Neural progenitor cell (in vitro differentiated cells): ENCODE results near the gene TRIM26. TPM values are rescaled to one million over a fixed set of nuclear protein-coding genes. Genes with fewer than 3 reads are reported as not detected.

Experiments used
- DNase-seq: peaks from one replicate; pipeline ENCODE4 v3.0.0-alpha.2; 2016; ENCODE audit warnings: low spot score
- H2AFZ ChIP-seq: fragments of 200-600 bp; sonication (generic); replicated peaks from 2 replicates; pipeline ENCODE4 v1.6.1; 2016; ENCODE audit warnings: antibody characterized with exemption
- H3F3A ChIP-seq: fragments of 200-600 bp; sonication (generic); 2 replicates; pipeline ENCODE4 v1.6.1; 2016; ENCODE audit warnings: antibody characterized with exemption, low read depth
- H3K27ac ChIP-seq: fragments of 200-600 bp; sonication (generic); 2 replicates; pipeline ENCODE4 v1.5.1; 2016; ENCODE audit warnings: mild to moderate bottlenecking
- H3K27me3 ChIP-seq: fragments of 200-600 bp; sonication (generic); 2 replicates; pipeline ENCODE4 v1.6.1; 2016; ENCODE audit warnings: mild to moderate bottlenecking, moderate library complexity
- H3K36me3 ChIP-seq: fragments of 200-600 bp; sonication (generic); 2 replicates; pipeline ENCODE4 v1.5.1; 2016
- H3K4me1 ChIP-seq: fragments of 200-600 bp; sonication (generic); 2 replicates; pipeline ENCODE4 v1.6.1; 2016; ENCODE audit warnings: mixed run types
- H3K4me2 ChIP-seq: fragments of 200-600 bp; sonication (generic); 2 replicates; pipeline ENCODE4 v1.6.1; 2016
- H3K4me3 ChIP-seq: fragments of 200-600 bp; sonication (generic); 2 replicates; pipeline ENCODE4 v1.5.1; 2016
- H3K79me2 ChIP-seq: fragments of 200-600 bp; sonication (generic); 2 replicates; pipeline ENCODE4 v1.6.1; 2016; ENCODE audit warnings: low read depth
- H3K9ac ChIP-seq: fragments of 200-600 bp; sonication (generic); 2 replicates; pipeline ENCODE4 v1.6.1; 2016
- H3K9me3 ChIP-seq: fragments of 200-600 bp; sonication (generic); 2 replicates; pipeline ENCODE4 v1.5.1; 2016; ENCODE audit warnings: low read depth
- H4K20me1 ChIP-seq: fragments of 200-600 bp; sonication (generic); 2 replicates; pipeline ENCODE4 v1.6.1; 2016; ENCODE audit warnings: low read depth
- H3K27ac Mint-ChIP-seq: 3 replicates; pipeline ENCODE4 v1.8.0; 2021; ENCODE audit warnings: mixed read lengths
- H3K27me3 Mint-ChIP-seq: 2 replicates; pipeline ENCODE4 v1.8.0; 2022; ENCODE audit warnings: low read depth, mild to moderate bottlenecking, inconsistent platforms, moderate library complexity, mixed read lengths; ENCODE audit not compliant: insufficient read depth
- H3K36me3 Mint-ChIP-seq: 3 replicates; pipeline ENCODE4 v1.8.0; 2021; ENCODE audit warnings: mixed read lengths
- H3K4me1 Mint-ChIP-seq: 3 replicates; pipeline ENCODE4 v1.8.0; 2021; ENCODE audit warnings: mixed read lengths
- H3K4me3 Mint-ChIP-seq: 3 replicates; pipeline ENCODE4 v1.8.0; 2021; ENCODE audit warnings: mild to moderate bottlenecking, moderate library complexity, mixed read lengths
- H3K9me3 Mint-ChIP-seq: 3 replicates; pipeline ENCODE4 v1.8.0; 2020; ENCODE audit warnings: mixed read lengths
- EZH2 ChIP-seq: fragments of 200-600 bp; sonication (generic); IDR thresholded peaks from 2 replicates; pipeline ENCODE4 v1.6.1; 2017; ENCODE audit warnings: antibody characterized with exemption, mild to moderate bottlenecking, moderate library complexity
- EZH2phosphoT487 ChIP-seq: fragments of 200-600 bp; sonication (generic); IDR thresholded peaks from 2 replicates; pipeline ENCODE4 v1.6.1; 2017; ENCODE audit warnings: antibody characterized with exemption
- total RNA-seq: library from RNA; depleted of rRNA; stranded (reverse); fragments of >200 nt; gene quantifications from 2 replicates; pipeline ENCODE4 v1.2.3, GENCODE V29; 2015; ENCODE audit warnings: low replicate concordance
- TF ChIP-seq, protein P1 (sequence below): fragments of 200-600 bp; sonication (generic); IDR thresholded peaks from 2 replicates; pipeline ENCODE4 v1.5.1; 2017; ENCODE audit warnings: antibody characterized with exemption, mild to moderate bottlenecking

TRIM26 gene
- total RNA-seq, 1 donor from 2014 or later = 8.3 TPM

- H3K79me2 ChIP-seq = no peaks in the 10 kb centered on the region
- H3K27me3 Mint-ChIP-seq = peaks cover 18% of the 10 kb centered on the region
- H3K4me2 ChIP-seq = peak overlapping the region; percentile 91
- H3K9me3 ChIP-seq = no peaks in the 10 kb centered on the region
- H3K9me3 Mint-ChIP-seq = no peaks in the 10 kb centered on the region
- peak; percentile 79 for DNase-seq
- no peak overlapping the region for H3K9ac ChIP-seq
- no peaks in the 10 kb centered on the region for H3K36me3 ChIP-seq
- H4K20me1 ChIP-seq = peaks cover 3% of the 10 kb centered on the region
- no peak overlapping the region for H3K4me3 Mint-ChIP-seq
- peak overlapping the region; percentile 44 for H3K4me3 ChIP-seq
- H3K4me1 Mint-ChIP-seq = no peaks in the 10 kb centered on the region
- no peaks in the 10 kb centered on the region for H3K36me3 Mint-ChIP-seq
- peaks cover 100% of the 10 kb centered on the region for H3K27me3 ChIP-seq
- H3K27ac ChIP-seq = no peak overlapping the region
- peak overlapping the region; percentile 90 for H2AFZ ChIP-seq
- H3K4me1 ChIP-seq = peaks cover 4% of the 10 kb centered on the region
- TF ChIP-seq, protein P1, sequence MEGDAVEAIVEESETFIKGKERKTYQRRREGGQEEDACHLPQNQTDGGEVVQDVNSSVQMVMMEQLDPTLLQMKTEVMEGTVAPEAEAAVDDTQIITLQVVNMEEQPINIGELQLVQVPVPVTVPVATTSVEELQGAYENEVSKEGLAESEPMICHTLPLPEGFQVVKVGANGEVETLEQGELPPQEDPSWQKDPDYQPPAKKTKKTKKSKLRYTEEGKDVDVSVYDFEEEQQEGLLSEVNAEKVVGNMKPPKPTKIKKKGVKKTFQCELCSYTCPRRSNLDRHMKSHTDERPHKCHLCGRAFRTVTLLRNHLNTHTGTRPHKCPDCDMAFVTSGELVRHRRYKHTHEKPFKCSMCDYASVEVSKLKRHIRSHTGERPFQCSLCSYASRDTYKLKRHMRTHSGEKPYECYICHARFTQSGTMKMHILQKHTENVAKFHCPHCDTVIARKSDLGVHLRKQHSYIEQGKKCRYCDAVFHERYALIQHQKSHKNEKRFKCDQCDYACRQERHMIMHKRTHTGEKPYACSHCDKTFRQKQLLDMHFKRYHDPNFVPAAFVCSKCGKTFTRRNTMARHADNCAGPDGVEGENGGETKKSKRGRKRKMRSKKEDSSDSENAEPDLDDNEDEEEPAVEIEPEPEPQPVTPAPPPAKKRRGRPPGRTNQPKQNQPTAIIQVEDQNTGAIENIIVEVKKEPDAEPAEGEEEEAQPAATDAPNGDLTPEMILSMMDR = peak; percentile 40
- TF ChIP-seq EZH2 (peak; percentile 74), EZH2phosphoT487 (peak; percentile 52)
- H3F3A ChIP-seq = peaks cover 12% of the 10 kb centered on the region
- H3K27ac Mint-ChIP-seq = no peak overlapping the region
Measured at GRCh38 chr6:30171677-30172471, 41.3 kb downstream of the TRIM26 start.

- peak; percentile 57 for DNase-seq
- H3K4me2 ChIP-seq = no peak overlapping the region
- H3K9me3 ChIP-seq = no peaks in the 10 kb centered on the region
- H3K9ac ChIP-seq = no peak overlapping the region
- no peaks in the 10 kb centered on the region for H3K79me2 ChIP-seq
- H2AFZ ChIP-seq = peak overlapping the region; percentile 65
- no peak overlapping the region for H3K4me3 Mint-ChIP-seq
- peaks cover 91% of the 10 kb centered on the region for H3K27me3 ChIP-seq
- peaks cover 18% of the 10 kb centered on the region for H3K27me3 Mint-ChIP-seq
- peaks cover 4% of the 10 kb centered on the region for H3K4me1 ChIP-seq
- H3K9me3 Mint-ChIP-seq = no peaks in the 10 kb centered on the region
- H3K4me1 Mint-ChIP-seq = no peaks in the 10 kb centered on the region
- no peak overlapping the region for H3K4me3 ChIP-seq
- peaks cover 3% of the 10 kb centered on the region for H4K20me1 ChIP-seq
- H3K36me3 ChIP-seq = no peaks in the 10 kb centered on the region
- TF ChIP-seq, protein P1 = peak; percentile 74
- no peak for TF ChIP-seq EZH2phosphoT487
- TF ChIP-seq EZH2 = no peak
- H3K36me3 Mint-ChIP-seq = no peaks in the 10 kb centered on the region
- H3K27ac Mint-ChIP-seq = no peak overlapping the region
- H3K27ac ChIP-seq = no peak overlapping the region
- H3F3A ChIP-seq = peaks cover 12% of the 10 kb centered on the region
Measured at GRCh38 chr6:30169658-30170614, 43.3 kb downstream of the TRIM26 start.

DNA sequence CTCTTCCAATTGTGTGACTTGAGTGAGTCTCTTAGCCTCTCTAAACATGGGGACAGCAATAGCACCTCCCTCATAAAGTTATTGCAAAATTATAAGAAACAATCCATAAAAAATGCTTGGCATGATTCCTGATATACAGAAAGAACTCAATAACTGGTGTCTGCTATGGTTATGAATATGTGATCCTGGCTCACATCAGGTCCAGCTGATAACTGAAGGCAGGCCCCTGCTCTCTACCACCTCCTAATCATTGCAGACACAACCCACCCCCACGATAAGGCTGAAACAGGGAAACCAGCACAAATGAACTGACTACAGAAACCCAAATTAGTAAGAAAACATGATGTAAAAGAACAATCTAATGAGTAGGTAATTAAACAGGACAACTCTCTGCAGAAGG lies 44.5 kb downstream of the TRIM26 start:
- Mint-ChIP-seq H3K27ac (no peak overlapping the region), H3K27me3 (peaks cover 25% of the 10 kb centered on the region), H3K36me3 (no peaks in the 10 kb centered on the region), H3K9me3 (no peaks in the 10 kb centered on the region), H3K4me1 (no peaks in the 10 kb centered on the region), H3K4me3 (no peak overlapping the region)
- Histone ChIP-seq H3K4me2 (no peak overlapping the region), H3F3A (peaks cover 12% of the 10 kb centered on the region), H3K4me1 (peaks cover 4% of the 10 kb centered on the region), H4K20me1 (peaks cover 3% of the 10 kb centered on the region), H2AFZ (no peak overlapping the region), H3K9ac (no peak overlapping the region), H3K9me3 (no peaks in the 10 kb centered on the region), H3K27ac (no peak overlapping the region), H3K36me3 (no peaks in the 10 kb centered on the region), H3K4me3 (no peak overlapping the region), H3K79me2 (no peaks in the 10 kb centered on the region), H3K27me3 (peaks cover 79% of the 10 kb centered on the region)
- TF ChIP-seq EZH2 (no peak), EZH2phosphoT487 (no peak)
- TF ChIP-seq, protein P1 = no peak
- no peak for DNase-seq
